Esophagus muscularis mucosa (tissue), 4 donors: ENCODE data around the gene RGMA.

ENCODE experiments used
- EP300 ChIP-seq: sonication (generic); formaldehyde crosslinking; IDR thresholded peaks from one replicate; pipeline ENCODE4 v1.6.1; 2017; ENCODE audit warnings: antibody characterized with exemption
- POLR2A ChIP-seq: fragments of 450-650 bp; IDR thresholded peaks from one replicate; pipeline ENCODE4 v1.6.1; 2017; ENCODE audit warnings: antibody characterized with exemption, moderate library complexity, mild to moderate bottlenecking, low read depth
- POLR2AphosphoS5 ChIP-seq, 2 donors: sonication (generic); formaldehyde crosslinking; IDR thresholded peaks; one replicate each; pipeline ENCODE4 v1.6.1; 2017; ENCODE audit warnings: antibody characterized with exemption in 2 of 2
- TF ChIP-seq, protein P1 (sequence below), 3 experiments: fragments of 200-600 bp in 2 of 3; fragments of 450-650 bp in 1 of 3; sonication (generic) in 2 of 3; IDR thresholded peaks; one replicate each; pipeline ENCODE4 v1.5.1; 2017 to 2019; ENCODE audit warnings: antibody characterized with exemption in 3 of 3, mild to moderate bottlenecking in 2 of 3, moderate library complexity in 1 of 3

DNA sequence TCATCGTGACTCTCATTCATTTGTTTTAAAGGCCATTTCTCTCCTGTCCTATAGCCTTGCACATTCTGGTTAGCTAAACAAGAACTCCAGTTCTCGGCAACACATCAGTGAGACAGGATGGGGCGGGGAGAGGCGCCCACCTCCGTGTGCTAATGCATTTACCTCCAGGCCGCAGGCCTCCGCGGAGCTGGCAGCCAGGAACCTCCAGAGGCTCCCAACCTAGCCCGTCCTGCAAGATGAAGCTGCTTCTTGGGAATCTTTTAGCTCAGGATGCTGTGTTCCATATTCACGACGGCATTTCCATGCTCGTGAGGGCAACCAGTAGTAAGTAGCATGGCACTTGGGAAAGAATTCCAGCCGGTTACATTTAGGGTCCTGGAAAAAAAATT lies 47.9 kb downstream of the RGMA start:
- TF ChIP-seq, protein P1, sequence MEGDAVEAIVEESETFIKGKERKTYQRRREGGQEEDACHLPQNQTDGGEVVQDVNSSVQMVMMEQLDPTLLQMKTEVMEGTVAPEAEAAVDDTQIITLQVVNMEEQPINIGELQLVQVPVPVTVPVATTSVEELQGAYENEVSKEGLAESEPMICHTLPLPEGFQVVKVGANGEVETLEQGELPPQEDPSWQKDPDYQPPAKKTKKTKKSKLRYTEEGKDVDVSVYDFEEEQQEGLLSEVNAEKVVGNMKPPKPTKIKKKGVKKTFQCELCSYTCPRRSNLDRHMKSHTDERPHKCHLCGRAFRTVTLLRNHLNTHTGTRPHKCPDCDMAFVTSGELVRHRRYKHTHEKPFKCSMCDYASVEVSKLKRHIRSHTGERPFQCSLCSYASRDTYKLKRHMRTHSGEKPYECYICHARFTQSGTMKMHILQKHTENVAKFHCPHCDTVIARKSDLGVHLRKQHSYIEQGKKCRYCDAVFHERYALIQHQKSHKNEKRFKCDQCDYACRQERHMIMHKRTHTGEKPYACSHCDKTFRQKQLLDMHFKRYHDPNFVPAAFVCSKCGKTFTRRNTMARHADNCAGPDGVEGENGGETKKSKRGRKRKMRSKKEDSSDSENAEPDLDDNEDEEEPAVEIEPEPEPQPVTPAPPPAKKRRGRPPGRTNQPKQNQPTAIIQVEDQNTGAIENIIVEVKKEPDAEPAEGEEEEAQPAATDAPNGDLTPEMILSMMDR (IDR thresholded peaks at IDR 0.05), result no peak
- TF ChIP-seq POLR2A (no peak), EP300 (no peak), POLR2AphosphoS5 (IDR thresholded peaks at IDR 0.05) (no peak)
